ENCODE results near the gene BST2. TPM values are rescaled to one million over a fixed set of nuclear protein-coding genes. Genes with fewer than 3 reads are reported as not detected.

Gene BST2
- total and polyA plus RNA-seq, 9 of the 15 experiments (the other 6 are each of a cell fraction or from before 2014, with no cell fraction given), result 11.2 to 232 (median 151) TPM

GRCh38 chr19:17391371-17392151, 13.9 kb downstream of the BST2 start (continued):
- no peak for TF ChIP-seq ZBTB1 (CRISPR knock-in tag; IDR thresholded peaks at IDR 0.05; ENCODE audit: borderline replicate concordance, low read depth)
- 0 out of 2 replicates have a peak, but pooled peaks have one; percentile 42 for TF ChIP-seq ZNF592 (IDR thresholded peaks at IDR 0.05)
- TF ChIP-seq IRF1 (CRISPR knock-in tag; IDR thresholded peaks at IDR 0.05; ENCODE audit: borderline replicate concordance), result no peak
- TF ChIP-seq MYC (IDR thresholded peaks at IDR 0.05; ENCODE audit: low read depth, low read length), result peak; percentile 6; the same call in 1 of the 2 replicates
- TF ChIP-seq MYC (CRISPR knock-in tag; IDR thresholded peaks at IDR 0.05; ENCODE audit: borderline replicate concordance, low read depth), result no peak
